Germinal center (tissue), 1 donor: Measurements from ENCODE around the gene HCRTR2.
A peak's percentile ranks its signal among the peaks of the same experiment; 100 is the strongest.
"Not testable (repeated sequence)": the region's sequence is repeated elsewhere in the genome, so short reads cannot be mapped to it uniquely, and the experiment has no call there.

ENCODE experiments used
- DNase-seq: peaks from one replicate; pipeline ENCODE4 v3.0.0; 2012; ENCODE audit warnings: mixed read lengths, low spot score

Gene HCRTR2

GRCh38 chr6:55212156-55212555 lies 37.8 kb downstream of the HCRTR2 start:
- DNase-seq = no peak

- no peak for DNase-seq
Observed at GRCh38 chr6:55220961-55221360, 46.6 kb downstream of the HCRTR2 start.

- no peak for DNase-seq
Observed at GRCh38 chr6:55227862-55228261, 53.5 kb downstream of the HCRTR2 start.

- no peak for DNase-seq
Observed at GRCh38 chr6:55239099-55239498, 64.8 kb downstream of the HCRTR2 start.

- not testable (repeated sequence) for DNase-seq
Observed at GRCh38 chr6:55240975-55241605, 66.8 kb downstream of the HCRTR2 start.

- DNase-seq = no peak
Observed at GRCh38 chr6:55250400-55250799, 76.1 kb downstream of the HCRTR2 start.

GRCh38 chr6:55255113-55255512 lies 80.8 kb downstream of the HCRTR2 start:
- no peak for DNase-seq

GRCh38 chr6:55260181-55260580 lies 85.9 kb downstream of the HCRTR2 start:
- no peak for DNase-seq

GRCh38 chr6:55265409-55266114 lies 91.2 kb downstream of the HCRTR2 start:
- DNase-seq = no peak

GRCh38 chr6:55266896-55267295 lies 92.6 kb downstream of the HCRTR2 start:
- DNase-seq = no peak

GRCh38 chr6:55276745-55277530 lies 102.6 kb downstream of the HCRTR2 start:
- peak; percentile 8 for DNase-seq

GRCh38 chr6:55277646-55278045 lies 103.3 kb downstream of the HCRTR2 start:
- no peak for DNase-seq

- DNase-seq = no peak
Observed at GRCh38 chr6:55281215-55281614, 106.9 kb downstream of the HCRTR2 start.

- no peak for DNase-seq
Observed at GRCh38 chr6:55282115-55282514, 107.8 kb downstream of the HCRTR2 start.

GRCh38 chr6:55286824-55287223 lies 112.5 kb downstream of the HCRTR2 start:
- DNase-seq = no peak

- no peak for DNase-seq
Observed at GRCh38 chr6:55290736-55291135, 116.4 kb downstream of the HCRTR2 start.

- DNase-seq = no peak
Observed at GRCh38 chr6:55293116-55293515, 118.8 kb downstream of the HCRTR2 start.

GRCh38 chr6:55297214-55297613 lies 122.9 kb downstream of the HCRTR2 start:
- DNase-seq = not testable (repeated sequence)

GRCh38 chr6:55299286-55299985 lies 125.1 kb downstream of the HCRTR2 start:
- DNase-seq = no peak

- DNase-seq = no peak
Observed at GRCh38 chr6:55304747-55305146, 130.4 kb downstream of the HCRTR2 start.

- DNase-seq = no peak
Observed at GRCh38 chr6:55319961-55320695, 145.8 kb downstream of the HCRTR2 start.

- no peak for DNase-seq
Observed at GRCh38 chr6:55320696-55321086, 146.4 kb downstream of the HCRTR2 start.
